Liver (tissue), 3 donors: ENCODE data around the gene CASP10.

Experiments used
- FOXA1 ChIP-seq: IDR thresholded peaks from 2 replicates; pipeline ENCODE4 v1.6.1; 2016; ENCODE audit warnings: antibody characterized with exemption
- GABPA ChIP-seq, 2 donors: IDR thresholded peaks in 1 of 2; conservative IDR thresholded peaks in 1 of 2; 2 replicates each; pipeline ENCODE4 v1.6.1; 2016; ENCODE audit warnings: antibody characterized with exemption in 2 of 2, mild to moderate bottlenecking in 1 of 2, moderate library complexity in 1 of 2
- JUND ChIP-seq, 2 donors: IDR thresholded peaks; 2 replicates each; pipeline ENCODE4 v1.6.1; 2016; ENCODE audit warnings: antibody characterized with exemption in 2 of 2
- RAD21 ChIP-seq, 2 donors: IDR thresholded peaks; 2 replicates each; pipeline ENCODE4 v1.6.1; 2016; ENCODE audit warnings: antibody characterized with exemption in 2 of 2, mild to moderate bottlenecking in 2 of 2
- SP1 ChIP-seq: IDR thresholded peaks from 2 replicates; pipeline ENCODE4 v1.6.1; 2018; ENCODE audit warnings: antibody characterized with exemption, mild to moderate bottlenecking
- TAF1 ChIP-seq: conservative IDR thresholded peaks from 2 replicates; pipeline ENCODE4 v1.6.1; 2016; ENCODE audit warnings: antibody characterized with exemption, mild to moderate bottlenecking
- YY1 ChIP-seq: IDR thresholded peaks from 2 replicates; pipeline ENCODE4 v1.6.1; 2016; ENCODE audit warnings: antibody characterized with exemption, mild to moderate bottlenecking
- TF ChIP-seq, protein P1 (sequence below): fragments of 150-350 bp; IDR thresholded peaks from 2 replicates; pipeline ENCODE4 v1.5.1; 2017; ENCODE audit warnings: improper control_type of control experiment, low read depth, low read length; ENCODE audit not compliant: missing input control
- TF ChIP-seq, protein P2 (sequence below): IDR thresholded peaks from 2 replicates; pipeline ENCODE4 v1.6.1; 2016; ENCODE audit warnings: antibody characterized with exemption
- TF ChIP-seq, protein P3 (sequence below): IDR thresholded peaks from 2 replicates; pipeline ENCODE4 v1.6.1; 2016; ENCODE audit warnings: antibody characterized with exemption
- TF ChIP-seq, protein P4 (sequence below): IDR thresholded peaks from 2 replicates; pipeline ENCODE4 v1.6.1; 2016; ENCODE audit warnings: antibody characterized with exemption
- donor health status: healthy.
- donor health status: healthy.

DNA sequence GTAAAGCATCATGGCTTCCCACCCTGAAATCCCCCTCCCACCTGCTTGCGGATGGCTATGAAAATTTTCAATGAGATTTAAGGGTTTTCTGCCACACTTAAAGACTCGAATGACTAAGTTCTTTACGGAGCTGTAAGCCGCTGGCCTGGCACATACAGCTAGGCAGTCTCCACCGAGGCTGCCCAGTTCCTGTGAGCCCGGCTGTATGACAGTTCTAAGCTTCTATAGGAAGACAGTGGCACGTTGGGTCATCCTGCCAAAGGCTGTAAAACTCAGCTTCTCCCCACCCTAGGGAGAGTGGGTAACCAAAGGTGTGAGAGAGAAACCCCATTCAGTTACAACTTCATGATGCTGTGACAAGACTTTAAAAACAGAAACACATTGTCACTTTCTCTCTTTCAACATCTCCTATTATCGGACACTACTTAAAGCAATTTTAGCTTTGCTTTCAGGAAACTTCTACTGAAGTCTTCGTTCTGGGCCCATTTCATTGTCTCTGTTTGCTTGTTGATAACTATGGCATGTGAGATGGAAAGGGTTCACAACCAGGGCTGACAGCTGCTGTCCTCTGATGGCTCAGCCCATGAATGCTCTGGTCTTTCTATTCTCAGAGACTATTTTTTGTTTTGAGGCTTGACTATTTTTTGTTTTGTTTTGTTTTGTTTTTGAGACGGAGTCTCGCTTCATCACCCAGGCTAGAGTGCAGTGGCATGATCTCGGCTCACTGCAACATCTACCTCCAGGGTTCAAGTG lies 84.5 kb downstream of the CASP10 start:
- TF ChIP-seq, protein P1, sequence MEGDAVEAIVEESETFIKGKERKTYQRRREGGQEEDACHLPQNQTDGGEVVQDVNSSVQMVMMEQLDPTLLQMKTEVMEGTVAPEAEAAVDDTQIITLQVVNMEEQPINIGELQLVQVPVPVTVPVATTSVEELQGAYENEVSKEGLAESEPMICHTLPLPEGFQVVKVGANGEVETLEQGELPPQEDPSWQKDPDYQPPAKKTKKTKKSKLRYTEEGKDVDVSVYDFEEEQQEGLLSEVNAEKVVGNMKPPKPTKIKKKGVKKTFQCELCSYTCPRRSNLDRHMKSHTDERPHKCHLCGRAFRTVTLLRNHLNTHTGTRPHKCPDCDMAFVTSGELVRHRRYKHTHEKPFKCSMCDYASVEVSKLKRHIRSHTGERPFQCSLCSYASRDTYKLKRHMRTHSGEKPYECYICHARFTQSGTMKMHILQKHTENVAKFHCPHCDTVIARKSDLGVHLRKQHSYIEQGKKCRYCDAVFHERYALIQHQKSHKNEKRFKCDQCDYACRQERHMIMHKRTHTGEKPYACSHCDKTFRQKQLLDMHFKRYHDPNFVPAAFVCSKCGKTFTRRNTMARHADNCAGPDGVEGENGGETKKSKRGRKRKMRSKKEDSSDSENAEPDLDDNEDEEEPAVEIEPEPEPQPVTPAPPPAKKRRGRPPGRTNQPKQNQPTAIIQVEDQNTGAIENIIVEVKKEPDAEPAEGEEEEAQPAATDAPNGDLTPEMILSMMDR, result no peak
- TF ChIP-seq SP1 (no peak), RAD21 (IDR thresholded peaks at IDR 0.05) (no peak), JUND (IDR thresholded peaks at IDR 0.05) (no peak), YY1 (no peak), GABPA (IDR thresholded peaks at IDR 0.05 in 1 of 2, conservative IDR thresholded peaks at IDR 0.05 in 1 of 2) (no peak), FOXA1 (no peak), TAF1 (no peak)
- TF ChIP-seq, protein P2, sequence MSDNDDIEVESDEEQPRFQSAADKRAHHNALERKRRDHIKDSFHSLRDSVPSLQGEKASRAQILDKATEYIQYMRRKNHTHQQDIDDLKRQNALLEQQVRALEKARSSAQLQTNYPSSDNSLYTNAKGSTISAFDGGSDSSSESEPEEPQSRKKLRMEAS, result no peak
- TF ChIP-seq, protein P3, sequence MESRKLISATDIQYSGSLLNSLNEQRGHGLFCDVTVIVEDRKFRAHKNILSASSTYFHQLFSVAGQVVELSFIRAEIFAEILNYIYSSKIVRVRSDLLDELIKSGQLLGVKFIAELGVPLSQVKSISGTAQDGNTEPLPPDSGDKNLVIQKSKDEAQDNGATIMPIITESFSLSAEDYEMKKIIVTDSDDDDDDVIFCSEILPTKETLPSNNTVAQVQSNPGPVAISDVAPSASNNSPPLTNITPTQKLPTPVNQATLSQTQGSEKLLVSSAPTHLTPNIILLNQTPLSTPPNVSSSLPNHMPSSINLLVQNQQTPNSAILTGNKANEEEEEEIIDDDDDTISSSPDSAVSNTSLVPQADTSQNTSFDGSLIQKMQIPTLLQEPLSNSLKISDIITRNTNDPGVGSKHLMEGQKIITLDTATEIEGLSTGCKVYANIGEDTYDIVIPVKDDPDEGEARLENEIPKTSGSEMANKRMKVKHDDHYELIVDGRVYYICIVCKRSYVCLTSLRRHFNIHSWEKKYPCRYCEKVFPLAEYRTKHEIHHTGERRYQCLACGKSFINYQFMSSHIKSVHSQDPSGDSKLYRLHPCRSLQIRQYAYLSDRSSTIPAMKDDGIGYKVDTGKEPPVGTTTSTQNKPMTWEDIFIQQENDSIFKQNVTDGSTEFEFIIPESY, result no peak
- TF ChIP-seq, protein P4, sequence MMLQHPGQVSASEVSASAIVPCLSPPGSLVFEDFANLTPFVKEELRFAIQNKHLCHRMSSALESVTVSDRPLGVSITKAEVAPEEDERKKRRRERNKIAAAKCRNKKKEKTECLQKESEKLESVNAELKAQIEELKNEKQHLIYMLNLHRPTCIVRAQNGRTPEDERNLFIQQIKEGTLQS, result no peak
